ENCODE data around the gene ATR. TPM values are rescaled to one million over a fixed set of nuclear protein-coding genes. Genes with fewer than 3 reads are reported as not detected.

Gene ATR
- total and polyA plus RNA-seq, 9 of the 15 experiments (the other 6 are each of a cell fraction or from before 2014, with no cell fraction given): 18.0 to 37.8 (median 23.2) TPM

DNA sequence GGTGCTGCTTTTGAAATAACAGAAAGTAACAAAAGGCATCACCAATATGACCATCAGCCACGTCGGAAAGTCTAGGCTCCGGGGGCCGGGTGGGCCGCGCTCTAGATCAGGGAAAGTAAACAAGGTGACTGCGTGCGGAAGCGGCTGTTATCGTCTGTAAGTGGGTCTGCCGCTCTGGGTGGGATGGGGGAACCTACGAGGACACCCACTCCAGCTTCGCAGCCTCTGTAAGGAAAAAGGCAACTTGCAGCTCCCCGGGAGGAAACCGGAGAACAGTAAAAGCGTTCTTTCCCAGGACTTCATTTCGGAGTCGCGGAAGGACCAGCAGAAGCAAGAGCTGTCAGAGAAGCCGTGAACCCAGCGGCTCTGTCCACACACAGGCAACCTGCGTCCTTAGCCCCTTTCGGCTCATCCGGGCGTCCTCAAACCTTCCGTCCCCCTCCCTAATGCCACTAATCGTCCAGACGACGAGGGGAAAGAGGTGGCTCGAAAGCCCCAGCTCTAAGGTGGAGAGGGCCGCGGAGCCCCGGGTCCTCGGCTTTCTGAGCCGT lies 131.2 kb downstream of the ATR start (continued):
- TF ChIP-seq SIN3A (IDR thresholded peaks at IDR 0.05; ENCODE audit: borderline replicate concordance in 2 of 2, control insufficient read depth in 1 of 2, low read depth in 2 of 2, low read length in 2 of 2): peak in 1 of 2 experiments; percentile 42; a peak in 1 of 4 replicates
- no peak for TF ChIP-seq TAF9B (IDR thresholded peaks at IDR 0.05; ENCODE audit: partially characterized antibody)
- TF ChIP-seq KDM4B (IDR thresholded peaks at IDR 0.05; ENCODE audit: borderline replicate concordance in 2 of 2, low read depth in 1 of 2): no peak
- peak; percentile 30; the same call in 1 of the 2 replicates for TF ChIP-seq MTA3 (IDR thresholded peaks at IDR 0.05; ENCODE audit: borderline replicate concordance)
- TF ChIP-seq PRMT5 (CRISPR knock-in tag; IDR thresholded peaks at IDR 0.05): 0 out of 2 replicates have a peak, but pooled peaks have one; percentile 24
- peak; percentile 48 to 91 for TF ChIP-seq FOXA3 (CRISPR knock-in tag; conservative IDR thresholded peaks at IDR 0.05 in 1 of 2, IDR thresholded peaks at IDR 0.05 in 1 of 2)
- TF ChIP-seq, protein P1, sequence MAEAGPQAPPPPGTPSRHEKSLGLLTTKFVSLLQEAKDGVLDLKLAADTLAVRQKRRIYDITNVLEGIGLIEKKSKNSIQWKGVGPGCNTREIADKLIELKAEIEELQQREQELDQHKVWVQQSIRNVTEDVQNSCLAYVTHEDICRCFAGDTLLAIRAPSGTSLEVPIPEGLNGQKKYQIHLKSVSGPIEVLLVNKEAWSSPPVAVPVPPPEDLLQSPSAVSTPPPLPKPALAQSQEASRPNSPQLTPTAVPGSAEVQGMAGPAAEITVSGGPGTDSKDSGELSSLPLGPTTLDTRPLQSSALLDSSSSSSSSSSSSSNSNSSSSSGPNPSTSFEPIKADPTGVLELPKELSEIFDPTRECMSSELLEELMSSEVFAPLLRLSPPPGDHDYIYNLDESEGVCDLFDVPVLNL (CRISPR knock-in tag; IDR thresholded peaks at IDR 0.05; ENCODE audit: low read depth): peak; percentile 62; the same call in 1 of the 2 replicates
- peak; percentile 61; the same call in 1 of the 2 replicates for TF ChIP-seq GABPB1 (CRISPR knock-in tag; IDR thresholded peaks at IDR 0.05)
- TF ChIP-seq ZNF445 (CRISPR knock-in tag; IDR thresholded peaks at IDR 0.05; ENCODE audit: low read depth): no peak
- no peak for TF ChIP-seq PHB (CRISPR knock-in tag; IDR thresholded peaks at IDR 0.05)
- peak; percentile 74 for TF ChIP-seq SAP30 (IDR thresholded peaks at IDR 0.05; ENCODE audit: borderline replicate concordance, insufficient read depth, low read depth, low read length, poor library complexity, severe bottlenecking)
- no peak for TF ChIP-seq DDX20 (tag; IDR thresholded peaks at IDR 0.05; ENCODE audit: low read depth)
- no peak for TF ChIP-seq MEIS2 (IDR thresholded peaks at IDR 0.05; ENCODE audit: partially characterized antibody)
- peak; percentile 4; the same call in 1 of the 2 replicates for TF ChIP-seq ZNF232 (CRISPR knock-in tag; IDR thresholded peaks at IDR 0.05)
- TF ChIP-seq SRSF9 (IDR thresholded peaks at IDR 0.05; ENCODE audit: borderline replicate concordance, low read depth, low read length): no peak
- peak; percentile 64; the same call in 1 of the 2 replicates for TF ChIP-seq ZBTB7A (IDR thresholded peaks at IDR 0.05; ENCODE audit: borderline replicate concordance, control insufficient read depth, low read depth, low read length)
- 0 out of 2 replicates have a peak, but pooled peaks have one; percentile 6 for TF ChIP-seq BCOR (IDR thresholded peaks at IDR 0.05)
- TF ChIP-seq FOXK1 (CRISPR knock-in tag; IDR thresholded peaks at IDR 0.05; ENCODE audit: borderline replicate concordance): 0 out of 2 replicates have a peak, but pooled peaks have one; percentile 54
- TF ChIP-seq FOXK2 (conservative IDR thresholded peaks at IDR 0.05 in 1 of 2, IDR thresholded peaks at IDR 0.05 in 1 of 2; ENCODE audit: low read depth in 2 of 2): peak; percentile 84 to 87
